ENCODE data around the gene LIN7B.
A peak's percentile ranks its signal among the peaks of the same experiment; 100 is the strongest.
"Not testable (repeated sequence)": the region's sequence is repeated elsewhere in the genome, so short reads cannot be mapped to it uniquely, and the experiment has no call there.

Gene LIN7B

GRCh38 chr19:49113762-49114629 is at the start of gene LIN7B:
LIN7B (plus strand) TSS chr19:49114370; CDS start chr19:49114405, 35 bp downstream.
- peak in 1 of 2 donors; percentile 44 for DNase-seq (ENCODE audit: low read depth in 2 of 2, low spot score in 1 of 2)

- DNase-seq (ENCODE audit: low read depth in 2 of 2, low spot score in 1 of 2): no peak
These were observed 49.2 kb upstream of the LIN7B start, which contains the start of gene NTF4 for GRCh38 chr19:49064768-49065611. NTF4 (minus strand) TSS chr19:49064818; CDS start chr19:49061997, 2,821 bp downstream.

- no peak for DNase-seq (ENCODE audit: low read depth in 2 of 2, low spot score in 1 of 2)
These were observed 48.2 kb upstream of the LIN7B start for GRCh38 chr19:49065905-49066512.

GRCh38 chr19:49067554-49067953 is 46.6 kb upstream of the LIN7B start:
- DNase-seq (ENCODE audit: low read depth in 2 of 2, low spot score in 1 of 2): no peak

GRCh38 chr19:49069026-49069425 is 45.1 kb upstream of the LIN7B start:
- DNase-seq (ENCODE audit: low read depth in 2 of 2, low spot score in 1 of 2): no peak

GRCh38 chr19:49070416-49070815 is 43.8 kb upstream of the LIN7B start:
- DNase-seq (ENCODE audit: low read depth in 2 of 2, low spot score in 1 of 2): no peak

GRCh38 chr19:49071860-49072547 is 42.2 kb upstream of the LIN7B start:
- no peak for DNase-seq (ENCODE audit: low read depth in 2 of 2, low spot score in 1 of 2)

GRCh38 chr19:49073514-49074378 is 40.4 kb upstream of the LIN7B start:
- no peak for DNase-seq (ENCODE audit: low read depth in 2 of 2, low spot score in 1 of 2)

- not testable (repeated sequence) for DNase-seq (ENCODE audit: low read depth in 2 of 2, low spot score in 1 of 2)
These were observed 39.3 kb upstream of the LIN7B start for GRCh38 chr19:49074869-49075268.

GRCh38 chr19:49080392-49080791 is 33.8 kb upstream of the LIN7B start:
- no peak for DNase-seq (ENCODE audit: low read depth in 2 of 2, low spot score in 1 of 2)

- no peak for DNase-seq (ENCODE audit: low read depth in 2 of 2, low spot score in 1 of 2)
These were observed 32.9 kb upstream of the LIN7B start for GRCh38 chr19:49081273-49081672.

GRCh38 chr19:49084206-49085019 is 29.8 kb upstream of the LIN7B start:
- no peak for DNase-seq (ENCODE audit: low read depth in 2 of 2, low spot score in 1 of 2)

- DNase-seq (ENCODE audit: low read depth in 2 of 2, low spot score in 1 of 2): peak; percentile 93 to 98
These were observed 28.9 kb upstream of the LIN7B start, which contains the start of gene SNRNP70 for GRCh38 chr19:49085020-49085867. SNRNP70 (plus strand) TSS chr19:49085451; CDS start chr19:49086415, 964 bp downstream.

- no peak for DNase-seq (ENCODE audit: low read depth in 2 of 2, low spot score in 1 of 2)
These were observed 28.3 kb upstream of the LIN7B start for GRCh38 chr19:49085868-49086232.

GRCh38 chr19:49086296-49086695 is 27.9 kb upstream of the LIN7B start:
- DNase-seq (ENCODE audit: low read depth in 2 of 2, low spot score in 1 of 2): no peak

GRCh38 chr19:49091391-49092038 is 22.7 kb upstream of the LIN7B start:
- DNase-seq (ENCODE audit: low read depth in 2 of 2, low spot score in 1 of 2): no peak

GRCh38 chr19:49092686-49093085 is 21.5 kb upstream of the LIN7B start:
- no peak for DNase-seq (ENCODE audit: low read depth in 2 of 2, low spot score in 1 of 2)

All from stimulated activated CD8-positive, alpha-beta memory T cell treated with anti-CD3 and anti-CD28 coated beads, Interleukin-4, amount 100 ng/mL, for 1 hour (primary cell).